ENCODE results near the gene IQCK.

DNA sequence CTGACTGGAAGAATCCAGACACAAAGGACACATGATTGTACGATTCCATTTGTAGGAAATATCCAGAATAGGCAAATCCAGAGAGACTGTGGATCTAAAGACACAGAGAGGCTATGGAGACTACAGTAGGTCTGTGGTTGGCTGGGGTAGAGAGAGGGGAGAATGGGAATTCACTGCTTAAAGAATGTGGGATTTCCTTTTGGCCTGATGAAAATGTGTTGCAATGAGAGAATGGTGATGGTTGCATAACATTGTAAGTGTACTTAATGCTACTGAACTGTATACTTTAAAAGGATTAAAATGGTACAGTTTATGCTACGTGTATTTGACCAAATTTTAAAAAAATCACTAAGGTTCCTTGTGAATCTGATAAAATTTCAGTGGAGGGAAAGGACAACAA is 104.5 kb downstream of the IQCK start:
- TF ChIP-seq KLF8 (tag by site-specific recombination; IDR thresholded peaks at IDR 0.05) (no peak), ZNF140 (tag by site-specific recombination; IDR thresholded peaks at IDR 0.05) (no peak), ZNF433 (tag by site-specific recombination; IDR thresholded peaks at IDR 0.05; ENCODE audit: low read depth) (no peak), ZBTB8A (tag by site-specific recombination; IDR thresholded peaks at IDR 0.05) (no peak), ZBTB49 (tag by site-specific recombination; IDR thresholded peaks at IDR 0.05; ENCODE audit: low read depth) (no peak), ZNF76 (tag by site-specific recombination; IDR thresholded peaks at IDR 0.05; ENCODE audit: borderline replicate concordance, low read depth) (no peak), ZNF624 (tag by site-specific recombination; IDR thresholded peaks at IDR 0.05) (no peak), WT1 (tag by site-specific recombination; IDR thresholded peaks at IDR 0.05) (no peak)
- TF ChIP-seq, protein P1, sequence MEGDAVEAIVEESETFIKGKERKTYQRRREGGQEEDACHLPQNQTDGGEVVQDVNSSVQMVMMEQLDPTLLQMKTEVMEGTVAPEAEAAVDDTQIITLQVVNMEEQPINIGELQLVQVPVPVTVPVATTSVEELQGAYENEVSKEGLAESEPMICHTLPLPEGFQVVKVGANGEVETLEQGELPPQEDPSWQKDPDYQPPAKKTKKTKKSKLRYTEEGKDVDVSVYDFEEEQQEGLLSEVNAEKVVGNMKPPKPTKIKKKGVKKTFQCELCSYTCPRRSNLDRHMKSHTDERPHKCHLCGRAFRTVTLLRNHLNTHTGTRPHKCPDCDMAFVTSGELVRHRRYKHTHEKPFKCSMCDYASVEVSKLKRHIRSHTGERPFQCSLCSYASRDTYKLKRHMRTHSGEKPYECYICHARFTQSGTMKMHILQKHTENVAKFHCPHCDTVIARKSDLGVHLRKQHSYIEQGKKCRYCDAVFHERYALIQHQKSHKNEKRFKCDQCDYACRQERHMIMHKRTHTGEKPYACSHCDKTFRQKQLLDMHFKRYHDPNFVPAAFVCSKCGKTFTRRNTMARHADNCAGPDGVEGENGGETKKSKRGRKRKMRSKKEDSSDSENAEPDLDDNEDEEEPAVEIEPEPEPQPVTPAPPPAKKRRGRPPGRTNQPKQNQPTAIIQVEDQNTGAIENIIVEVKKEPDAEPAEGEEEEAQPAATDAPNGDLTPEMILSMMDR (tag by site-specific recombination; IDR thresholded peaks at IDR 0.05): no peak
- TF ChIP-seq, protein P2, sequence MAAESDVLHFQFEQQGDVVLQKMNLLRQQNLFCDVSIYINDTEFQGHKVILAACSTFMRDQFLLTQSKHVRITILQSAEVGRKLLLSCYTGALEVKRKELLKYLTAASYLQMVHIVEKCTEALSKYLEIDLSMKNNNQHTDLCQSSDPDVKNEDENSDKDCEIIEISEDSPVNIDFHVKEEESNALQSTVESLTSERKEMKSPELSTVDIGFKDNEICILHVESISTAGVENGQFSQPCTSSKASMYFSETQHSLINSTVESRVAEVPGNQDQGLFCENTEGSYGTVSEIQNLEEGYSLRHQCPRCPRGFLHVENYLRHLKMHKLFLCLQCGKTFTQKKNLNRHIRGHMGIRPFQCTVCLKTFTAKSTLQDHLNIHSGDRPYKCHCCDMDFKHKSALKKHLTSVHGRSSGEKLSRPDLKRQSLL (tag by site-specific recombination; IDR thresholded peaks at IDR 0.05): no peak

Measured in HEK293 (cell line).